Measurements from ENCODE around the gene TMEM255B.

TMEM255B gene

GRCh38 chr13:113806104-113806471, 47.1 kb downstream of the TMEM255B start:
- H3K4me3 ChIP-seq (ENCODE audit: severe bottlenecking), result no peak overlapping the region
- H3K27ac ChIP-seq (ENCODE audit: poor library complexity, severe bottlenecking), result no peak overlapping the region
- H3K36me3 ChIP-seq (ENCODE audit: low read depth), result no peaks in the 10 kb centered on the region
- H3K27me3 ChIP-seq (ENCODE audit: insufficient read depth, poor library complexity, severe bottlenecking), result no peaks in the 10 kb centered on the region
- ATAC-seq (ENCODE audit: low read depth), result no peak
- no peak for DNase-seq (ENCODE audit: low spot score)
- TF ChIP-seq CTCF (IDR thresholded peaks at IDR 0.05; ENCODE audit: poor library complexity, severe bottlenecking), result no peak
- no peaks in the 10 kb centered on the region for H3K9me3 ChIP-seq (ENCODE audit: severe bottlenecking)
- H3K4me1 ChIP-seq (ENCODE audit: insufficient read depth, poor library complexity, severe bottlenecking), result no peaks in the 10 kb centered on the region

- H3K27ac ChIP-seq (ENCODE audit: poor library complexity, severe bottlenecking), result no peak overlapping the region
- ATAC-seq (ENCODE audit: low read depth) (no peak), DNase-seq (ENCODE audit: low spot score) (no peak)
- no peaks in the 10 kb centered on the region for H3K27me3 ChIP-seq (ENCODE audit: insufficient read depth, poor library complexity, severe bottlenecking)
- no peaks in the 10 kb centered on the region for H3K9me3 ChIP-seq (ENCODE audit: severe bottlenecking)
- no peak for TF ChIP-seq CTCF (IDR thresholded peaks at IDR 0.05; ENCODE audit: poor library complexity, severe bottlenecking)
- H3K36me3 ChIP-seq (ENCODE audit: low read depth), result no peaks in the 10 kb centered on the region
- H3K4me1 ChIP-seq (ENCODE audit: insufficient read depth, poor library complexity, severe bottlenecking), result no peaks in the 10 kb centered on the region
- no peak overlapping the region for H3K4me3 ChIP-seq (ENCODE audit: severe bottlenecking)
These were observed 47.5 kb downstream of the TMEM255B start for GRCh38 chr13:113806526-113806925.

- no peaks in the 10 kb centered on the region for H3K27me3 ChIP-seq (ENCODE audit: insufficient read depth, poor library complexity, severe bottlenecking)
- DNase-seq (ENCODE audit: low spot score), result no peak
- no peaks in the 10 kb centered on the region for H3K9me3 ChIP-seq (ENCODE audit: severe bottlenecking)
- H3K4me3 ChIP-seq (ENCODE audit: severe bottlenecking), result no peak overlapping the region
- ATAC-seq (ENCODE audit: low read depth), result no peak
- no peaks in the 10 kb centered on the region for H3K36me3 ChIP-seq (ENCODE audit: low read depth)
- H3K27ac ChIP-seq (ENCODE audit: poor library complexity, severe bottlenecking), result no peak overlapping the region
- TF ChIP-seq CTCF (IDR thresholded peaks at IDR 0.05; ENCODE audit: poor library complexity, severe bottlenecking), result no peak
- H3K4me1 ChIP-seq (ENCODE audit: insufficient read depth, poor library complexity, severe bottlenecking), result no peaks in the 10 kb centered on the region
These were observed 49.2 kb downstream of the TMEM255B start for GRCh38 chr13:113808058-113808834.

GRCh38 chr13:113809934-113810333, 50.9 kb downstream of the TMEM255B start:
- H3K9me3 ChIP-seq (ENCODE audit: severe bottlenecking), result no peaks in the 10 kb centered on the region
- no peak for TF ChIP-seq CTCF (IDR thresholded peaks at IDR 0.05; ENCODE audit: poor library complexity, severe bottlenecking)
- ATAC-seq (ENCODE audit: low read depth), result no peak

GRCh38 chr13:113810640-113811039, 51.6 kb downstream of the TMEM255B start:
- Histone ChIP-seq H3K27ac (ENCODE audit: poor library complexity, severe bottlenecking) (no peak overlapping the region), H3K9me3 (ENCODE audit: severe bottlenecking) (no peaks in the 10 kb centered on the region), H3K36me3 (ENCODE audit: low read depth) (no peaks in the 10 kb centered on the region), H3K4me3 (ENCODE audit: severe bottlenecking) (no peak overlapping the region), H3K27me3 (ENCODE audit: insufficient read depth, poor library complexity, severe bottlenecking) (no peaks in the 10 kb centered on the region), H3K4me1 (ENCODE audit: insufficient read depth, poor library complexity, severe bottlenecking) (no peaks in the 10 kb centered on the region)
- no peak for TF ChIP-seq CTCF (IDR thresholded peaks at IDR 0.05; ENCODE audit: poor library complexity, severe bottlenecking)
- no peak for DNase-seq (ENCODE audit: low spot score)
- no peak for ATAC-seq (ENCODE audit: low read depth)

More at GRCh38 chr13:113809934-113810333, 50.9 kb downstream of the TMEM255B start:
- no peaks in the 10 kb centered on the region for H3K4me1 ChIP-seq (ENCODE audit: insufficient read depth, poor library complexity, severe bottlenecking)
- no peak overlapping the region for H3K27ac ChIP-seq (ENCODE audit: poor library complexity, severe bottlenecking)
- H3K36me3 ChIP-seq (ENCODE audit: low read depth), result no peaks in the 10 kb centered on the region
- DNase-seq (ENCODE audit: low spot score), result no peak
- H3K27me3 ChIP-seq (ENCODE audit: insufficient read depth, poor library complexity, severe bottlenecking), result no peaks in the 10 kb centered on the region
- H3K4me3 ChIP-seq (ENCODE audit: severe bottlenecking), result no peak overlapping the region
